Ammon's horn (tissue), 1 donor: ENCODE measurements around the gene RIC8B.
A peak's percentile ranks its signal among the peaks of the same experiment; 100 is the strongest.

Source experiments
- DNase-seq: peaks from one replicate; pipeline ENCODE4 v3.0.0-alpha.2; 2016; ENCODE audit warnings: low spot score

Gene RIC8B

GRCh38 chr12:106801830-106802533 is 27.5 kb downstream of the RIC8B start:
- no peak for DNase-seq

DNA sequence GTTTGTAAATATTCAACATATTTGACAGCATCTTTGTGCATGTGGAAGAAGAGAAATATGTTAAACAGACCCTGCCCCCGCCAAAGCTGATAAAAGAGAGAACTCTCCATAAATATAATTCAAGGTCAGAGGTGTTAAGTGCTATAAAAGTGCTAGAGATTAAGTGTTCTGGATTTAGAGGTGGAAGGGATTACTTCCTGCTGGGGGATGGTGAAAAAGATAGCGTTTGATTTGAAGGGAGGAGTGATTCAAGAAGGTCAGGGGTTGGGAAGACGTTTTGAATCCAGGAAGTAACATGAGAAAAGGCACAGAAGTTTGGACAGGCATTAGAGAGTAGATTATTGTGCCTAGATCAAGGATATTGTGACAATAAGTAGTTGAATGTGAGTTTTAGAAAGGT is 30.2 kb downstream of the RIC8B start:
- DNase-seq = no peak

- no peak for DNase-seq
Measured at GRCh38 chr12:106814714-106815113, 40.2 kb downstream of the RIC8B start.

DNA sequence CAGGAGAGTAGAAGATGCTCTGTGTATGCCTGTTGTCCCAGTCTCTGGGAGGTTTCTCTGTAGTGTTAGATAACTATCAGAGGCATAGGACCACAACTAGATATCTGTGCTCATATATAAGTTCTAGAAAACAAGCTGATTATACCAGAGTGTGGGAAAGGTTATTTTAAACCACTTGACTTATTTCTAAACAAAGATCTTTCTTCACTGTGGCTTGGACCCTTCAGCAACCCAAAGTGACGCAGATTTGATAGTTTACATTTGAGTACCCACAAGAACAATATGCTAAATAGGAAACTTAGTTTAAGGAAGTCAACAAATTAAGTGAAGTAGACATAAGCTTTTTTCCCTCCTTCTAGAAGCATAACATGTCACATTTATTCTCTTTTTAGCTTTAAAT is 41.3 kb downstream of the RIC8B start:
- no peak for DNase-seq

DNA sequence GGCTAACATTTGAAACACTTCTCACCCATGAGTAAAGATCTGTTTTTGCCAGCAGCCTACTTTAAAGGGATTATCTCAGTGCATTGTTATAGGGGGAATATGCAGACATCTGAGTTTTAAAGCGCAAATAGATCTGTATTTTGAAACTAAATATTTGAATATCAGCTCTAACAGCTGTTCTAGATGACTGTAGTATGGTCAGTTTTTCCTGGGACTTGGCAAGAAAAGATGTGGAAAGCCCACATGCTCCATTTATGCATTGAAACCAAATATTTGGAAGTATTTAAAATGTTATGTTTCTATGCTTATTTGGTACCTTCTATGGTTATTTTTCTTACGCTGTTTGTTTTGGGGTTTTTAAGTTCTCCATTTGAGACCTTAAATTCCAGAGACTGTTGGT is 41.7 kb downstream of the RIC8B start:
- DNase-seq = no peak

DNA sequence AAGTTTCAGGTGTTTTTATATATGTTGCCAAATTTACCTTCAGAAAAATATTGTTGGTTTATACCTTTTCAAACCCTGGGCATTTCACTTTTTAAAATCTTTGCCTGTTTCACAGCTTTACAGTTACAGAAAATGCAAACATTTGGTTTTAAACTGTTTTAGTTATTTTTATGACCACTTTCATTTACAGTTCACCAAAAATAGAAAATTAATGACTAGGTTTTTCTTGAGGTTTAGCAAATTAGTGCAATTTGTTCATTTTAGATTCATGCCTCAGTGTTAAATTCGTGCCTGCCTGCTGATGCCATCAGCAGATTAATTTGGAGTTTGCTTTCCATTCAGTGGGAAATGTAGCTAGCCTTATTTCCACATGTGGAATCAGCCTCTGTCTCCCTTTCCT is 45.5 kb downstream of the RIC8B start:
- DNase-seq = no peak

DNA sequence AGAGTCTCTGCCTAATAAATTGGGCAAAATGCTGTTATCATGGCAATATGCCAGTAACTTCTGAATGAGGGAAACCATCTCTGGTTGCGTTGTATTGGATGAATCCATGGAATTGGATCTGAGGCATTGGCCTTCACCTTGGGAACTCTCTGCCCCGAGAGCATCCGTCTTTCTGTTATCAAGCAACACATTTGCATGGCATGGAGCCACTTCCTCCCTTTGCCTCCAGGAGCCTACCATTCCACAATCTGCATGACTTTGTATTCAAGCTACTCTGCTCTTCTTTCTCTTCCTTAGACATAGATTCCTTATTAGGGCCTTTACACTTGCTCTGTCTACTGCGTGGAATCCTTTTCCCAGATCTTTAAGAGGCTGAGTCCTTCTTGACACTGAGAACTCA is 57.2 kb downstream of the RIC8B start:
- no peak for DNase-seq

DNA sequence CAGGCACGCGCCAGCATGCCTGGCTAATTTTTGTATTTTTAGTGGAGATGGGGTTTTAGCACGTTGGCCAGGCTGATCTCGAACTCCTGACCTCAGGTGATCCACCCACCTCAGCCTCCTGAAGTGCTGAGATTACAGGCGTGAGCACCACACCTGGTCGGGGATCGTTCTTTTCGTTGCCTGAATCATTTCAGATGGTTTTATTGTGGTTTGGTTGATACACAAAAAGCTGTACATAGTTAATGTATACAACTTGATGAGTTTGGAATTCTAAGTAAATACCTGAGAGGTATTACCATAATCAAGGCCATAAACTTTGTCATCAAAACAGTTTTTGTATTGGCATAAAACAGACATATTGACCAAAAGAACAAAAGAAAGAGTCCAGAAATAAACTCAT is 63.3 kb downstream of the RIC8B start:
- no peak for DNase-seq

- no peak for DNase-seq
Measured at GRCh38 chr12:106839333-106839732, 64.9 kb downstream of the RIC8B start.

GRCh38 chr12:106840243-106840642 is 65.8 kb downstream of the RIC8B start:
- no peak for DNase-seq

GRCh38 chr12:106841510-106842302 is 67.2 kb downstream of the RIC8B start:
- DNase-seq = peak; percentile 50

- no peak for DNase-seq
Measured at GRCh38 chr12:106845902-106846301, 71.4 kb downstream of the RIC8B start.

- DNase-seq = no peak
Measured at GRCh38 chr12:106847861-106848260, 73.4 kb downstream of the RIC8B start.

DNA sequence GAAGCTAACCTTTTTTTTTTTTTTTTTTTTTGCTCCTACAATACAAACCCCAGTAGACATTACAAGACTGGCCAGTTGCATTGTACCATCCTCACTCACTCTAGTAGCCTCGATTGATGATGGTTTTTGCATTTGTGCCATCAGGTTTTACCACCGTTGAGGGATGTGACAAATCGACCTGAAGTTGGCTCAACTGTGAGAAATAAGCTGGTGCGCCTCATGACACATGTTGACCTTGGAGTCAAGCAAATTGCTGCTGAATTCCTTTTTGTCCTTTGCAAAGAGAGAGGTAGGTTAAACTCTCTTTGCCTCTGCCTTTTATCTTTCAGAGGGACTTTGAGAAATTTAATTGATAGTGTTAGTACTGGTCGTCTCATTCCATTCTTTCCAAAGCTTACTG is 76.8 kb downstream of the RIC8B start:
- no peak for DNase-seq

DNA sequence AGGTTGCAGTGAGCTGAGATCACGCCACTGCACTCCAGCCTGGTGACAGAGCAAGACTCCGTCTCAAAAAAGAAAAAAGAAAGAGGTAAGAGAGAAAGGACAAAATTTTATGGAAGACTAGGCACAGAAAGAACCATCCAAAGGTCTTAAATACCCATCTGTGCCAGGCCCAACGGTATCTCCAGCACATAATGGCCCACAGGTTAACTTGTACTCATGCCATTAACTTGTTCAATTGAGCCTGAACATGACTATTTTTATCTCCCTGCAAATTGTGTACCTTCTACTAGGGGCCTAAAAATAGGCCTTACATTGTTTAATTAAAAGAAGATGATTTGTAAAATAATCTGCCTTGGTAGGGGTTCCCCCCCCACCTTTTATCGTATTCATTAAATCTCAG is 80.2 kb downstream of the RIC8B start:
- no peak for DNase-seq

- DNase-seq = no peak
Measured at GRCh38 chr12:106855221-106855758, 80.8 kb downstream of the RIC8B start.

- DNase-seq = no peak
Measured at GRCh38 chr12:106861984-106862916, 87.8 kb downstream of the RIC8B start.

- DNase-seq = no peak
Measured at GRCh38 chr12:106863189-106863588, 88.7 kb downstream of the RIC8B start.

DNA sequence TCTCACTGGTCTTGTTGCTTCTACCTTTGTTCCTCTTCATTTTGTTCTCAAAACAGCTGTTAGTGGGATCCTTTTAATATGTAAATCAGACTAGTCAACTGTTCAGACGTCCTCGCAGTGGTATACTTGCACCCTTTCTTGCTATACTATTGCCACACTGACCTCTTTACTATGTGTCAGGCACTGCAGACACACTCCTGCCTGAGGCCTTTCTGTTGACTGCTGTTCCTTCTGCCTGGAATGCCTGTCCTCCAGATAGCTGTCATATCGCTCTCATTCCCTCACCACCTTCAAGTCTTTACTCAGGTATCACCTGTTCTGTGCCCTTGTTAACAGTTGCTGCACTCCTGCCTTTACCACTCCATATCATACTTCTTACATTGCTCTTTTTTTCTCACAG is 91.2 kb downstream of the RIC8B start:
- no peak for DNase-seq

DNA sequence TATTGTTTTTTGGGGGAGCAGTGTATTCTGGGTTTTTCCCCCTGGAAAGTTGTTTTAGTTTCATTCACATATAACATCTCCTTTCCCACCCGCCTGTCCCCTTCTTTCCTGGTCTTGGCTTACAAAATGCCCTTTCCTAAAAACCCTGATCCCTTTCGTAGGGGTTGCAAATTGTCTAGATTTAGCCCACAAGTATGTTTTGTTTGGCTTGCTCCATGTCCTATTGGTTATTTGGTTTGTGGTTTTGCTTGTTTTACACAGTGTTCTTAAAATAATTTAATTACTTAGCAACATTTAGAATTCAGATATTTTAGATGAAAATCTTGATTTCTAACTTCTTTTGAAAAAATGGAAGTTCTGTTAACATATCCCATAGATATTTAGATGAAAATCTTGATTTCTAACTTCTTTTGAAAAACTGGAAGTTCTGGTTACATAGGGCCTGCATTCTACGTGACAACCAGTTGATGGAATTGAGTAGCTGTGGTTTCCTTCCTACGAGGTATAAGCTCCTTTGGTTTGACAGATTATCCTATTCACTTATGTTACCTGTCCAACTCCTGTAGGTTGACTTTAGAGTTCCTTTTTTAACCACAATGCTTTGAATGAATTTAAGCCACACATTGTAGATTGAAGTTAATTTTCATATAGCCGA is 92.1 kb downstream of the RIC8B start:
- DNase-seq = no peak

DNA sequence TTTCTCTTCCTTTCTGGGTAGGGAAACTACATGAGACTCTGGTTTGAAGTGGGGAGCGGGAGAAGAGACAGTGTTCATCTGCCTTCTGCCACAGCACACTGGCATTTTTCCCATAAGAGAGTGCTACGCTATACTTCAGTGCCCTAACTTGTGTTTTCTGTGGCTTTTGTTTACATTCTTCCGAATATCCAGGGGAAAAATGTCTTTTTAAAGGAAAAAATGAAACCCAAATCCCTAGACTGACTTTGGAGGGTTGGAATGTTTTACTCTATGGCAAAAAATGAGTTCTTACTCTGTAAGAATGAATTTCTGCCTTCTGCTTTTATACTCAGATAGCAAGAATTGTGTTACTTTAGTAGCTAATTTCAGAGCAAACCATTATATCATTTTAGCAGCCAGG is 93.2 kb downstream of the RIC8B start:
- DNase-seq = no peak
